Colon (tissue), 2 donors: ENCODE results near the gene KLK10.
"Not testable (repeated sequence)": the region's sequence is repeated elsewhere in the genome, so short reads cannot be mapped to it uniquely, and the experiment has no call there.

Experiments used
- FAIRE-seq: peaks from 2 replicates; lab custom pipeline; 2012; peaks lifted over from hg19 to GRCh38; lab: Jason Lieb, UNC
- donor health status: control.
- donor health status: control.

KLK10 gene

DNA sequence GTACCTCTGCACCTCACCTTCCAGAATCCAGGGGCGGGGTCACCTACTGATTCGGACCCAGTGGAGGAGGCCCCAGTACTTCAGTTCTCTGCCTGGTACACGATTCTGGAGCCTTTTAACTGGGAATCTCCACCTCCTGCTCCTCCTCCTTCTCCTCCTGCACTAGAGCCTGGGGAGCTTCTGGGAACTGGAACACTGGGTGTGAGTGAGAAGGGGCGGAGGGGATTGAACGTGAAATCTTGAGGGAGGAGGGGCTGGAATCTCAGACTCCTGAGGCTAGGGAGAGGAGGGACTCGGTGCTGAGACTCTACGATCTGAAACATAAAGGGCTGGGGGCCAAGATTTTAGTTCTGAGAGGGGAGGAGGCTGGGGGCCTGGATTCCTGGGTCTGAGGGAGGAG lies 18.0 kb downstream of the KLK10 start, which contains the start of gene KLK8:
TSS of gene KLK8 (minus strand) at position 90 of the 400 bp plus-strand sequence. CDS start 437 bp downstream, outside the sequence.
- no peak for FAIRE-seq

DNA sequence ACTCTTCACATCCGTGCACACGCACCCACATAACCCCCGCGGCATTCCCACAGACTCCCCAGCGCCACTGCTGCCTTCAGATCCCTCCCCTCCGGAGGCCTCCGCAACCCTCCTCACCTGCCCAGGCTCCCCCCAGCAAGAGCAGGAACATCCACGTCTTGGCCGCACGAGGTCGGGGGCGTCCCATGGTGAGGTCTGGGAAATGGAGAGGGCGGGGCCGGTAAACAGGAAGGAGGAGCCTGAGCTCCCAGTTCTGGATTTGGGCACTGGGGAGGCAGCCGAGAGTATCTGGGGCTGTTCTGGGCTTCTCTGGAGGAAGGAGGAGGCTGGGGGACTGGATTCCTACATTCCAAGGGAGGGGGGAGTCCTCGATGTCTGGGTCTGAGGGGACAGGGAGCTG lies 18.5 kb downstream of the KLK10 start:
- FAIRE-seq: no peak

- FAIRE-seq: no peak
Measured at GRCh38 chr19:51000426-51000825, 19.1 kb downstream of the KLK10 start.

- no peak for FAIRE-seq
Measured at GRCh38 chr19:50998686-50999085, 20.8 kb downstream of the KLK10 start.

DNA sequence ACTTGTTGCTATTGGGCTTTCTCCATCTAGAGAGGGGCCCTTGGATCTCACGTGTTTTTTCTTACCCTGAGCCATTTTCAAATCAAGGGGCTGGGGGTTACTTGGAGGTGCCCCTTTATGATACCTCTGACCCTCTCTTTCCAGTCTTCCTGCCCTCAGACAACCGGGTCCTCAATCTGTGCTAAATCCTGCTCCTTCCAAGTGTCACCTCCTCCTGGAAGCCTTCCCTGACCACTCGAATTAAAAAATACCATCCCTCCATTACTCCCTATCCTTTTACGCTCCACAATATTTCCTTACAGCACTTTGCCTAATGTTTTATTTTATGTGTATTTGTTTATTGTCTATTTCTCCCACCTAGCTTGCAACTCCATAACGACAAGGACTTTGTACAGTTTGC lies 21.4 kb downstream of the KLK10 start:
- no peak for FAIRE-seq

GRCh38 chr19:50994129-50994528 lies 25.4 kb downstream of the KLK10 start:
- FAIRE-seq: no peak

- FAIRE-seq: no peak
Measured at GRCh38 chr19:50992666-50993035, 26.9 kb downstream of the KLK10 start.

DNA sequence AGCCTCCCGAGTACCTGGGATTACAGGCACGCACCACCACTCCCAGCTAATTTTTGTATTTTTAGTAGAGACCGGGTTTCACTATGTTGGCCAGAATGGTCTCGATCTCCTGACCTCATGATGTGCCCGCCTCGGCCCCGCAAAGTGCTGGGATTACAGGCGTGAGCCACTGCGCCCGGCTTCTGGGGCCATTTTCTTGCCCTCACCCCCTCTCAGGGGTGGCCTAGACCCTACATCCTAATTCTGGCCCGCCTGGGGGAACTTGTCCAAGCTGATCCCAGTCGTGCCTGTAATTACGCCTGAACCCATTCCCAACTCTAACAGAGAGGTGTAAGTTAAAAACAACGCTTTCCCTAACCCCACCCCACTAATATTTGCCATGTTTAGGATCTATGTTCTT lies 35.1 kb downstream of the KLK10 start:
- FAIRE-seq: not testable (repeated sequence)

GRCh38 chr19:50983625-50984292 lies 35.8 kb downstream of the KLK10 start, which contains the start of gene KLK7:
TSS of gene KLK7 (minus strand) at chr19:50983917. CDS start at chr19:50982399, 1,518 bp downstream.
- FAIRE-seq: no peak

GRCh38 chr19:50982186-50982585 lies 37.3 kb downstream of the KLK10 start:
- FAIRE-seq: no peak

DNA sequence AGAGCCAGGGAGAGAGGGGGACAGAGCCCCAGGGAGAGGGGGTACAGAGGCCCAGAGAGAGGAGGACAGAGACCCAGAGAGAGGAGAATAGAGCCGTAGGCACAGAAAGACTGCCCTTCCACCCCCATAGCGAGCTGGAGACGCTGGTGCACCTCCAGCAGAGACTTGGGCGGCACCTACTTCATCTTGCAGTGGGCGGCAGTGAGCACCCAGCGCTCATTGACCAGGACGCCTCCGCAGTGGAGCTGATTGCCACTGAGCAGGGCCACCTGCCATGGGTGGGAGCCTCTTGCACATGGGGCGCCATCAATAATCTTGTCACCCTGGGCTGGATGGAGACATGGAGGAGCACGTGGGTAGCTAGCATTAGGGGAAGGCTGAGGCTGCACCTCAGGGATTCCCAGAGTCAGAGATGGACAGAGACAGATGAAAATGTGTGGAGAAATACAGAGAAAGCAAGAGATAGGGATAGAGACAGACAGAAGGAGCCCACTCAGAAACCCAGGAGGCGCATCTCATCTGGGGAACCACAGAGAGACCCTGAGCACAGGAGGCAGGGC lies 37.8 kb downstream of the KLK10 start:
- no peak for FAIRE-seq

DNA sequence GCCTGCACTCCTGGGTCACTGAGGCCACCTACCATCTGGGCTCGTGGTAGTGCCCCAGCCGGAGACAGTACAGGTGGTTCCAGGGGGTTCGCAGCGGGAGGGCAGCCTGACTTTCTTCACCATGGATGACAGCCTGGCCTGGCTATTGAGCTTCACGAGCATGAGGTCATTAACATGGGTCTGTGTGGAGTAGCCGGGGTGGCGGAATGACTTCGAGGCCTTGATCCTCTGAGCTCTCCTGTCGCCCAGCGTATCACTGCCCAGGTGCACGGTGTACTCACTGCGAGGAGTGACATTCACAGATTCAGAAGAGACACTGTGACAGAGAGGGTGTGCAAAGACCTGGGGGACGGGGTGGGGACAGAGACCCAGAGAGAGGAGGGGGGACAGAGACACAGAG lies 39.3 kb downstream of the KLK10 start:
- no peak for FAIRE-seq

GRCh38 chr19:50979758-50980157 lies 39.8 kb downstream of the KLK10 start:
- no peak for FAIRE-seq

DNA sequence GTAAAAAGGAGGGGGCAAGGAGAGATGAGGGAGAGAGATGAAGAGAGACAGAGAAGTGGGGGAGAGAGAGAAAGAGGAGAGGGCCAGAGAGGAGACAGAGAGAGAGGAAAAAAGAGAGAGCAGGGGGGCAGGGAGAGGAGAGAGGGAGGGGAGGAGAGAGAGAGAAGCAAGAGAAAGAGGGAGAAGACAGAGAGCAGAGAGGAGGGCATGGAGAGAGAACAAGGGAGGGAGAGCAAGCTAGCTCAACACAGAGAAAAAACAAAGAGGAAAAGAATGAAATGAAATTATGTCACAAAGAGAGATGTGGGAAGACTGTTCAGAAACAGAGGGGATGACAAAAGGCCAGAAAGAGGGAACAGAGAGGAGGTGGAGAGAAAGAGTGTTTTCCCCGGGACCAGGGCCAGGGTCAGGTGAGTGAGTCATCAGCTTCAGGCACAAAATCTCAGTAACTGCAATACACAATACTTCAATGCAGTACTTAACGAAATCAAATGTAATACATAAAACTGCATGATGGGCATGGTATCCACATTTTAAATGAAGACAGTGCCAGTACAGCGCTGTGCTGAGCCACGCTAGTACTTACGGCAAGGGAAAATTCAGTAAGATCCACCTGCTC lies 40.6 kb downstream of the KLK10 start:
- FAIRE-seq: no peak

GRCh38 chr19:50977626-50978025 lies 41.9 kb downstream of the KLK10 start:
- FAIRE-seq: no peak

DNA sequence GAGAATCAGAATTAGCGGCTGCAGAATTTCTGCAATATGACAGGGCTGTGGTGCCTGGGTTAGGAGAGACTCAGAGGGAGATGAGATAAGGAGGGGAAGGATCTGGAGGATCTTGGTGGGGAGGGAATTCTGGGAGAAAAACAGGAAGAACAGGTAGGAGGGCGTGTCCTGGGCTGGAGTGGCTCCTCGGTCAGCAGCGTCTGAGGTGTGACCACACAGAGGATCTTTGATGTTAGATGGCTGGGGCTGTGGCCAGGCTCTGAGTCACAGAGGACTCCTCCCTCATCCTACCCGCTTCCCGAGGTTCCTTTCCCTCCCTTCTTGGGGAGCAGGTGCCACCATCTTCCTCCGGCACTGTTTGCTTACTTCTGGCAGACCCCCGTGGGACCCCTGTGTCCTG lies 43.7 kb downstream of the KLK10 start:
- no peak for FAIRE-seq

DNA sequence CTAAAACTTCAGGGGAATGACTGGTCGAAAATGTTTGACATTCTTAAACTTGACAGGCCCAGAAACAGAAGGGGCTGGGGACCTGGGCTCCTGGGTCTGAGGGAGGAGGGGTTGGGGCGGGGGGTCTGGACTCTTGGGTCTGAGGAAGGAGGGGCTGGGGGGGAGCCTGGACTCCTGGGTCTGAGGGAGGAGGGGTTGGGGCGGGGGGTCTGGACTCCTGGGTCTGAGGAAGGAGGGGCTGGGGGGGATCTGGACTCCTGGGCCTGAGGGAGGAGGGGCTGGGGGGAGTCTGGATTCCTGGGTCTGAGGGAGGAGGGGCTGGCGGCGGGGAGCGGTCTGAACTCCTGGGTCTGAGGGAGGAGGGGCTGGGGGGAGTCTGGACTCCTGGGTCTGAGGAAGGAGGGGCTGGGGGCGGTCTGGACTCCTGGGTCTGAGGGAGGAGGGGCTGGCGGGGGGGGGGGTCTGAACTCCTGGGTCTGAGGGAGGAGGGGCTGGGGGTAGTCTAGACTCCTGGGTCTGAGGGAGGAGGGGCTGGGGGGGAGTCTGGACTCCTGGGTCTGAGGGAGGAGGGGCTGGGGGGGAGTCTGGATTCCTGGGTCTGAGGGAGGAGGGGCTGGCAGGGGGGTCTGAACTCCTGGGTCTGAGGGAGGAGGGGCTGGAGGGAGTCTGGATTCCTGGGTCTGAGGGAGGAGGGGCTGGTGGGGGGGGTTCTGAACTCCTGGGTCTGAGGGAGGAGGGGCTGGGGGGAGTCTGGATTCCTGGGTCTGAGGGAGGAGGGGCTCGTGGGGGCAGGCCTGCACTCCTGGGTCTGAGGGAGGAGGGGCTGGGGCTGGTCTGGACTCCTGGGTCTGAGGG lies 44.6 kb downstream of the KLK10 start:
- FAIRE-seq: no peak

GRCh38 chr19:50972795-50973376 lies 46.6 kb downstream of the KLK10 start:
- FAIRE-seq: no peak

DNA sequence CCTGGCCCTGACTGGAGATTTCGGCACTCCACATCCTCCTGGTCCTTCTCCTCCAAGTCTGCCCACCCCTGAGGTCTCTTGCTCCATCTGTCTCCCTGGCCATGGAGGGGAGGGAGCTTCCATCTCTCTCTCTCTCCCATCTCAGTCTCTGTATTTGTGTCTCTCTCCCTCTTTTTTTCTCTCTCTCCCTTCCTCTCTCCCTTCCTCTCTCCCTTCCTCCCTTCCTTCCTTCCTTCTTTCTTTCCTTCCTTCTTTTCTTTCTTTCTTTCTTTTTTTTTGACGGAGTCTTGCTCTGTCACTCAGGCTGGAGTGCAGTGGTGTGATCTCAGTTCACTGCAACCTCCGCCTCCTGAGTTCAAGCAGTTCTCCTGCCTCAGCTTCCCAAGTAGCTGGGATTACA lies 49.7 kb downstream of the KLK10 start:
- not testable (repeated sequence) for FAIRE-seq

DNA sequence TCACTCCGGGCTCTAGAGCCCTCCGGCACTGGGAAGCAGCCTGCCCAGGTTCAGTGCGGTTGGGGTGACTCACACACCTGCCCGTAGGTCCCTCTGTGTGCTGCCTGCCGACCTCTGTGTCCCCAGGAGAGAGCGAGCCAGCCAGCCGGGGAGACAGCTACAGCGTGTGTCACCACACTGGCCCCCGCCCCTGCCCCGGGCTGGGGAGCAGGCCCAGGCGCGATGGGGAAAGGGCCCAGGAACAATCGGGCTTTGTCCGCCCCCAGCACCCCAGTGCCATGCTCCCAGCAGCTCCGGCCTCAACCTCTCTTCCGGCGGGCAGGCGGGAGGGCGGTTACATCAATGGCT lies 50.1 kb downstream of the KLK10 start, which contains the start of gene KLK6:
TSS of gene KLK6 (minus strand) at position 179 of the 348 bp plus-strand sequence. CDS start 1,487 bp downstream, outside the sequence.
- FAIRE-seq: no peak

- FAIRE-seq: no peak
Measured at GRCh38 chr19:50968716-50969412, 50.6 kb downstream of the KLK10 start.
